ENCODE results near the gene NHLRC4. TPM values are rescaled to one million over a fixed set of nuclear protein-coding genes. Genes with fewer than 3 reads are reported as not detected.
A peak's percentile ranks its signal among the peaks of the same experiment; 100 is the strongest.

The NHLRC4 gene, protein sequence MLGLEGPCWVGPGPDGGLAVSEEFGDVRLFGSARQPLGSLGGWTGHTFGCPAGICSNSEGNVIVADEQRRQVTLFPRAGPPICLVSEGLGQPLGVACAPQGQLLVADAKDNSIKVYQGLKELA
- polyA plus RNA-seq (2013, experiment 1 of 2), result 1.1 TPM
- polyA plus RNA-seq (2013, experiment 2 of 2), result 1.7 TPM

DNA sequence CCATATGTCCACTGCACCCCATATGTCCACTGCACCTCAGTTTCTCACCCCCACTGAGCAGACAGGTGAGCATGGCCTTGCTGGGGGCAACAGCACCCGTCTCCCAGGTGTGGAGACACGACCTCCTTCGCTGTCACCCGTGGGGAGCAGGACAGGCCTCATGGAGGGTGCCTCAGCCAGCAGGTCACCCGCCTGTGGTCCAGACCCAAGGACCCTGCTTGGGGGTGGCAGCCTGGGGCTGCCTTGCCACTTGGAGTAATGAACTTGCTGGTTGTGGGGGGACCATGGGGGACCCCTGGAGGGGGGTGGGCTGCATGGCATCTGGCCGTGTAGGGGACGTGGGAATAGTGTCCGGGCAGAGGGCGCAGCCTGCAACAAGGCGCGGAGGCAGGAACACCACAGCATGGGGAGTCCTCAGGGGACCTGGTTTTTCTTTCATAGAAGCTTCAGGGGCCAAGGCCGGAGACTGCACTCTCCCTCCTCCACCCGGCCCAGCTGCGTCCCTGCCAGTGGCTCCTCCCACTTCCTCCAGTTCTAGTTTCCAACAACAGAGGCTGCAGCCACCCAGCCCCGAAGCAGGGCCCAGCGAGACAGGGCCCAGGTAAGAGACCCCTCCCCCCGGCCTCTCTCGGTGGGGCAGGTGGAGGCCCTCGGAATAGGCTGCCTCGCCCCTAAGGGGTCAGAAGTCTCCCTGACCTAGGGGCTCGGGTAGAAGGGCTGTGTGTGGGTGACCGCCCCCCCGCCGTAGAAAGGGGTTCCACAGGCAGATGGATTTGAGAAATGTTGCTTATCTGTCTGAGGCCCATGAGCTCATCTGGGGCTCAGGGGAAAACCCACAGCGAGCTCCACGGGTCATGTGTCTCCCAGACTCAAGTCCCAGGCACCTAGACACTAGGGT is at the start of gene NHLRC4:
NHLRC4 (plus strand) TSS at position 531 of the 898 bp plus-strand sequence. CDS start 1,043 bp downstream, outside the sequence.
- 56 to 57% methylated on average over 21 to 25 of the region's 26 CpGs for WGBS, 2 experiments (ENCODE audit: insufficient coverage in 2 of 2)
- Histone ChIP-seq H3K4me3 (ENCODE audit: extremely low read depth, insufficient read depth, low read length, poor library complexity, severe bottlenecking) (no peak within 1 kb of the TSS), H3K36me3 (ENCODE audit: control insufficient read depth, insufficient read depth, low read length) (no peaks in the 10 kb centered on the region), H3K4me1 (ENCODE audit: control insufficient read depth, insufficient read depth, low read length, poor library complexity, severe bottlenecking) (peaks cover 23% of the 10 kb centered on the region), H3K9me3 (ENCODE audit: control insufficient read depth, low read length) (no peaks in the 10 kb centered on the region), H3K27ac (ENCODE audit: low read depth, low read length, severe bottlenecking) (peak within 1 kb of the TSS; percentile 72)

DNA sequence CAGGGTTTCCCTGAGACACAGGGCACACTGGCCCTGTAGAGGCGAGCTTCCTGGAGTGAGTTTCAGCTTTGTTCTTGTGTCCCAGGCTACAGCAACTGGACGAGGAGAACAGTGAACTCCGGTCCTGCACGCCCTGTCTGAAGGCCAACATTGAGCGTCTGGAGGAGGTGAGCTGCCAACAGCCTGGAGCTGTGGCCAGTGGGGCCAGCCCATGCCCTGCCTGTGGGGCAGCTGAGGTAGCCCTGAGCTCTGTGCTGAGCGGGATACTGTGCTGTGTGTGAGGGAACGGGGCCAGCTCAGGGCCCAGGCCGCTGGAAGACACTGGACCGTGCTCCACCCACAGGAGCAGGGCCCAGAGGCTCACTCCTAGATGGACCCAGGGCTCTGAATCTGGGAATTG is 47.9 kb upstream of the NHLRC4 start:
- H3K27ac ChIP-seq (ENCODE audit: low read depth, low read length, severe bottlenecking), result no peak overlapping the region
- 97 to 98% methylated on average over 6 to 9 of the region's 9 CpGs for WGBS, 2 experiments (ENCODE audit: insufficient coverage in 2 of 2)
- H3K36me3 ChIP-seq (ENCODE audit: control insufficient read depth, insufficient read depth, low read length), result peaks cover 42% of the 10 kb centered on the region

DNA sequence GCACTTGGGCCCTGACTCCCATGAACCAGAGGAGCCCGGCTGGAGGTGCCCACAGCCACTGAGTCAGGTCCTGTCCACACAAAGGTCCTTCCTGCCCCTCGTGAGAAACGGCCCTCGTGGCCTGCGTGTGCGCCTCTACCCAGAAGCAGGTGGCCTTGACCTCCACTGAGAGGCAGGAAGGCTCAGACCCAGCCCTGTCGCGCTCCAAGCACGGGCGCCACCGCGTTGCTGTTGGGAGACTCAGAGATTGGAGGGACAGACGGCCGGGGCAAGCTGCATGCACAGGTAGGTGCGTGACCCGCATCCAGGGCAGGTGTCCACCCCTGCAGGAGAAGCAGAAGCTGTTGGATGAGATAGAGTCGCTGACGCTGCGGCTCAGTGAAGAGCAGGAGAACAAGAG is 47.4 kb upstream of the NHLRC4 start:
- Histone ChIP-seq H3K4me1 (ENCODE audit: control insufficient read depth, insufficient read depth, low read length, poor library complexity, severe bottlenecking) (no peaks in the 10 kb centered on the region), H3K36me3 (ENCODE audit: control insufficient read depth, insufficient read depth, low read length) (peaks cover 42% of the 10 kb centered on the region)
- 96 to 97% methylated on average over 19 of the region's 19 CpGs for WGBS, 2 experiments (ENCODE audit: insufficient coverage in 2 of 2)

More for the DNA sequence above, 47.9 kb upstream of the NHLRC4 start:
- no peak overlapping the region for H3K4me3 ChIP-seq (ENCODE audit: extremely low read depth, insufficient read depth, low read length, poor library complexity, severe bottlenecking)
- H3K9me3 ChIP-seq (ENCODE audit: control insufficient read depth, low read length), result no peaks in the 10 kb centered on the region
- H3K4me1 ChIP-seq (ENCODE audit: control insufficient read depth, insufficient read depth, low read length, poor library complexity, severe bottlenecking), result no peaks in the 10 kb centered on the region

DNA sequence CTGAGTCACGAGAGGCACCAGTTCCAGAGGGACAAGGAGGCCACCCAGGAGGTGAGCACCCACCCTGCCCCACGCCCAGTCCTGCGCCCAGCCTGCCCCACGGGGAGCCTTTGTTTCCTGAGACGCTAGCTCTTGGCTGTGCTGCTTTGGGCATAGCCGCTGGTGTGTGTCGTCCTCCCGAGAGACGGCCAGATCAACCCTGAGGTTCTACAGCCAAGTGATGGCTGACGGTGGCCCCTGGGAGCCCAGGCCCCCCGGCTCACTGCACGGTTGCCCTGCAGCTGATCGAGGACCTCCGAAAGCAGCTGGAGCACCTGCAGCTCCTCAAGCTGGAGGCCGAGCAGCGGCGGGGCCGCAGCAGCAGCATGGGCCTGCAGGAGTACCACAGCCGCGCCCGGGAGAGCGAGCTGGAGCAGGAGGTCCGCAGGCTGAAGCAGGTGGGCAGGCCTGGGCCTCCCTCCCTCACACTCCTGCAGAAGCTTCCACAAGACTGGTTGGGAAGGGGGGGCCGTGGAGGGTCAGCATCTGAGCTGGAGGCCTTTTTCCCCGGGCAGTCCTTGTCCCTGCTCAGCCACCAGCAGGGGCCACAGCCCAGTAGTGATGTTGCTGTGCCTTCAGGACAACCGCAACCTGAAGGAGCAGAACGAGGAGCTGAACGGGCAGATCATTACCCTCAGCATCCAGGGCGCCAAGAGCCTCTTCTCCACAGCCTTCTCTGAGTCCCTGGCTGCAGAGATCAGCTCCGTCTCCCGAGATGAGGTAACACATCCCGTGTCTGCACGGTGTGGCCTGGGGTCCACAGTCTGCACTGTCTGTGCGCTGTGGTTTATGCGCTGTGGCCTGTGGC is 46.7 kb upstream of the NHLRC4 start:
- 97 to 98% methylated on average over 22 to 35 of the region's 35 CpGs for WGBS, 2 experiments (ENCODE audit: insufficient coverage in 2 of 2)
- H3K27ac ChIP-seq (ENCODE audit: low read depth, low read length, severe bottlenecking), result no peak overlapping the region
- no peaks in the 10 kb centered on the region for H3K9me3 ChIP-seq (ENCODE audit: control insufficient read depth, low read length)
- no peaks in the 10 kb centered on the region for H3K4me1 ChIP-seq (ENCODE audit: control insufficient read depth, insufficient read depth, low read length, poor library complexity, severe bottlenecking)
- peaks cover 46% of the 10 kb centered on the region for H3K36me3 ChIP-seq (ENCODE audit: control insufficient read depth, insufficient read depth, low read length)
- H3K4me3 ChIP-seq (ENCODE audit: extremely low read depth, insufficient read depth, low read length, poor library complexity, severe bottlenecking), result no peak overlapping the region

More for the DNA sequence above, 47.4 kb upstream of the NHLRC4 start:
- no peaks in the 10 kb centered on the region for H3K9me3 ChIP-seq (ENCODE audit: control insufficient read depth, low read length)
- H3K27ac ChIP-seq (ENCODE audit: low read depth, low read length, severe bottlenecking), result no peak overlapping the region
- H3K4me3 ChIP-seq (ENCODE audit: extremely low read depth, insufficient read depth, low read length, poor library complexity, severe bottlenecking), result no peak overlapping the region

DNA sequence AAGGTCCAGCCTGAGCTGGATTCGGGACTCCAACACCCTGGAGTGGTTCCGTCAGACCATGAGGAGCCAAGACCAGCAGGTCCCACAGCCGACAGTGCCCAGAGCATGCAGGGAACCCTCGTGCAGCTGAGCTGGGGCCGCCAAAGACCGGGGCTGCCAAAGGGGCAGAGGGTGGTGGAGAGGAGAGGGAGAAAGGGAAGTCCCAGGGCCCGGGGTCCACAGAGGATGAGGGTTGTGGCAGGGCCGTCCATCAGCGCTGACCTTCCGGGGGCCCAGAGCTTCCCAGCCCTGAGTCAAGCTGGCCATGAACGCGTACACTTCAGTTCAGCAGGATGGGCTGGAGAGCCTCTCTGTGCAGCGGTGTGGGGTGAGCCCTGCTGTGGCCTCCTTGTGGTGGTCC is 46.0 kb upstream of the NHLRC4 start:
- 97% methylated on average over 11 to 13 of the region's 13 CpGs for WGBS, 2 experiments (ENCODE audit: insufficient coverage in 2 of 2)
- H3K36me3 ChIP-seq (ENCODE audit: control insufficient read depth, insufficient read depth, low read length), result peaks cover 39% of the 10 kb centered on the region
- no peak overlapping the region for H3K4me3 ChIP-seq (ENCODE audit: extremely low read depth, insufficient read depth, low read length, poor library complexity, severe bottlenecking)
- H3K9me3 ChIP-seq (ENCODE audit: control insufficient read depth, low read length), result no peaks in the 10 kb centered on the region
- H3K27ac ChIP-seq (ENCODE audit: low read depth, low read length, severe bottlenecking), result no peak overlapping the region
- H3K4me1 ChIP-seq (ENCODE audit: control insufficient read depth, insufficient read depth, low read length, poor library complexity, severe bottlenecking), result peaks cover 7% of the 10 kb centered on the region

DNA sequence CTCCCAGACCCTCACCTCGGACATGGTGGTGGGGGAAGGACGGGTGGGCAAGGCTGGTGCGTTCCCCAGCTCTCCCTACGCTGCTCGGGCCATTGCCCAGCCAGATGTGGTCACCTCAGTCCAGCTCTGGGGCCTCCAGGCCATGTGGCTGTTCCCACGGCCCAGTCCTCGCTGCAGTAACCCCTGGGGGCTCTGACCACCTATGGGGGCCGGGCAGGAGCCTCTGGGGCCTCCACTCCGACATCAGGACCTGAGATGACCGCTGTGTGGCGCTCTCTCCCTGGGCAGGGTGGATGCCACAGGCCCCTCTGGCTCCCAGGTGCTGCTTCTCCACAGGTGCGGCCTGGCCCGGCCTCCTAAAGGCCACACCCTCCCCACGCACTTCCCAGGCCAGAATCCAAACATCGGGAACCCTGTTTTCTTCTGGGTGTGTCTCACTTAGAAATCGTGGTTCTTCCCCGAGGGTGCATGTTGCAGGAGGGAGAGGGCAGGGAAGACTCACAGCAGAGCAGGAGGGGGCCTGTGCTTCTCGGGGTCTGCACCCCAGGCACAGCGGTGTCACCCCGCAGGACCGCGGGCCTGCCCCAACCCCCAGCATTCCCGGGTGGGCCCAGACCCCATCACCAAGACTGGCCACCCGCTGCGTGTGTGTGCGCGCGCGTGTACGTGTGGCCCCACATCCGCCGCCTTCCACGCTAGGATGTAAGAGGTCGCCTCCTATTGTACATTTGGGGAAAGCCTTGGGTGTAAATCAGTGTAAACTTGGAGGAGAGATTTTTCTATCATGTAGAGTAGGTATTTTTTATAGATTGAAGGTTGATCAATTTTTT is 45.2 kb upstream of the NHLRC4 start:
- WGBS, 2 experiments (ENCODE audit: insufficient coverage in 2 of 2), result 90 to 94% methylated on average over 21 to 28 of the region's 34 CpGs
- Histone ChIP-seq H3K9me3 (ENCODE audit: control insufficient read depth, low read length) (no peaks in the 10 kb centered on the region), H3K36me3 (ENCODE audit: control insufficient read depth, insufficient read depth, low read length) (peaks cover 33% of the 10 kb centered on the region), H3K4me1 (ENCODE audit: control insufficient read depth, insufficient read depth, low read length, poor library complexity, severe bottlenecking) (peaks cover 14% of the 10 kb centered on the region), H3K27ac (ENCODE audit: low read depth, low read length, severe bottlenecking) (peak overlapping the region; percentile 23), H3K4me3 (ENCODE audit: extremely low read depth, insufficient read depth, low read length, poor library complexity, severe bottlenecking) (no peak overlapping the region)

DNA sequence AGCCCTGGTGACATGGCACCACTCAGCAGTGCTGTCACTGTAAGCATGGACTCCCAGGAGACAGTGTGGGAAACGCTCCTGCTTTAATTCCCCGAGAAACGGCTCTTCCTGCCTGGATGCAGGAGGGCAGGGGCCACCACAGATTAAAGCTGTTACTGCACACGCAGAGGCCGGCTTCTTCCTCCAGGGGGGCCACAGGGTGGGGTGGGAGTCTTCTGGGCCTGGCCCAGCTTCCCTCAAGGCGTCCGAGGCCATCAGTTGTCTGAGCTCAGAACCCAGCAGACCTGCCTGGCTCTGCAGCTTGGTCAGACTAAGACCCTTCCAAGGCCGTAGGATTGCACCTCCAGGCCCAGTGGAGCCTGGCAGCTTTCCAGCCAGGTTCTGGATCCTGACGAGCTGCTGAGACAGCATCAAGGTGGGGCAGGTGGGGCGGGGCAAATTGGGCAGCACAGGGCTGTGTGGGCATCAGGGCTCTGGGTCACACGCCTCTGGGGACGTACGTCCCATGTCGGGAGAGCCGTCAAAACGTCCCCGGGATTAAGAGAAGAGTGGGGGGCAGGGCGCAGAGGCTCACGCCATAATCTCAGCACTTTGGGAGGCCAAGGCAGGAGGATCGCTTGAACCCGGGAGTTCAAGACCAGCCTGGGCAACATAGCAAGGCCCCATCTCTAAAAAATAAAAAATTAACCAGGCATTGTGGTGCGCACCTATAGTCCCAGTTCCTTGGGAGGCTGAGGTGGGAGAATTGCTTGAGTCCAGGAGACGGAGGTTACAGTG is 44.3 kb upstream of the NHLRC4 start:
- peaks cover 33% of the 10 kb centered on the region for H3K36me3 ChIP-seq (ENCODE audit: control insufficient read depth, insufficient read depth, low read length)
- H3K27ac ChIP-seq (ENCODE audit: low read depth, low read length, severe bottlenecking), result no peak overlapping the region

DNA sequence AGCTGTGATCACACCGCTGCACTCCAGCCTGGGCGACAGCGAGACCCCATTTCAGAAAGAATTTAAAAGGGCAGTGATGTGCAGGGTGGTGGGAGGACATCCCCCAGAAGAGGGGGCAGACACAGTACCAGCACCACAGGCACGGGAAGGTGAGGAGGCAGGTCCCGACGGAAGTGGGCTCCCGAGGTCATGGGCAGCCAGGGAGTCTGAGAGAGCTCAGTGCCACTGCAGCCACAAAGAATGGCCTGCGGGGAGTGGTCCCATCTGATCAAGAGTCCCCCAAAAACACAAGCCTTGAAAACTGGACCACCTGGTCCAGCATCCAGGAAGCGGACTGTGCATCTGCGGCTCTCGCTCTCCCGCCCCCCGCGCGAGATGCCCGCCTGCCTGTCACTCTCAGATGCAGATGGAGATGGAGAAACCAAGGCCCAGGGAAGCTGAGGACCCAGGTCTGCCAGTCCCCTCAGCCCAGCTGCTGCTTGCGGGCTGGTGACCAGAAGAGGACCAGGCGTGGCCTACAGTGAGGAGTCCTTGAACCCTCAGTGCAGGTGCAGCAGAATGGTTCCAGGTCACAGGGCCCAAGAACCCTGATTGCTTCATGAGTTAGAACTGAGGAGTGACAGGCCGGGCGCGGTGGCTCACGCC is 43.6 kb upstream of the NHLRC4 start:
- Histone ChIP-seq H3K9me3 (ENCODE audit: control insufficient read depth, low read length) (no peaks in the 10 kb centered on the region), H3K4me3 (ENCODE audit: extremely low read depth, insufficient read depth, low read length, poor library complexity, severe bottlenecking) (no peak overlapping the region), H3K27ac (ENCODE audit: low read depth, low read length, severe bottlenecking) (no peak overlapping the region), H3K36me3 (ENCODE audit: control insufficient read depth, insufficient read depth, low read length) (peaks cover 33% of the 10 kb centered on the region), H3K4me1 (ENCODE audit: control insufficient read depth, insufficient read depth, low read length, poor library complexity, severe bottlenecking) (peaks cover 15% of the 10 kb centered on the region)
- WGBS, 2 experiments (ENCODE audit: insufficient coverage in 2 of 2), result 98% methylated on average over 22 of the region's 22 CpGs

More for the DNA sequence above, 44.3 kb upstream of the NHLRC4 start:
- Histone ChIP-seq H3K9me3 (ENCODE audit: control insufficient read depth, low read length) (no peaks in the 10 kb centered on the region), H3K4me1 (ENCODE audit: control insufficient read depth, insufficient read depth, low read length, poor library complexity, severe bottlenecking) (peaks cover 15% of the 10 kb centered on the region), H3K4me3 (ENCODE audit: extremely low read depth, insufficient read depth, low read length, poor library complexity, severe bottlenecking) (no peak overlapping the region)
- WGBS, 2 experiments (ENCODE audit: insufficient coverage in 2 of 2), result 88 to 91% methylated on average over 21 to 22 of the region's 23 CpGs

DNA sequence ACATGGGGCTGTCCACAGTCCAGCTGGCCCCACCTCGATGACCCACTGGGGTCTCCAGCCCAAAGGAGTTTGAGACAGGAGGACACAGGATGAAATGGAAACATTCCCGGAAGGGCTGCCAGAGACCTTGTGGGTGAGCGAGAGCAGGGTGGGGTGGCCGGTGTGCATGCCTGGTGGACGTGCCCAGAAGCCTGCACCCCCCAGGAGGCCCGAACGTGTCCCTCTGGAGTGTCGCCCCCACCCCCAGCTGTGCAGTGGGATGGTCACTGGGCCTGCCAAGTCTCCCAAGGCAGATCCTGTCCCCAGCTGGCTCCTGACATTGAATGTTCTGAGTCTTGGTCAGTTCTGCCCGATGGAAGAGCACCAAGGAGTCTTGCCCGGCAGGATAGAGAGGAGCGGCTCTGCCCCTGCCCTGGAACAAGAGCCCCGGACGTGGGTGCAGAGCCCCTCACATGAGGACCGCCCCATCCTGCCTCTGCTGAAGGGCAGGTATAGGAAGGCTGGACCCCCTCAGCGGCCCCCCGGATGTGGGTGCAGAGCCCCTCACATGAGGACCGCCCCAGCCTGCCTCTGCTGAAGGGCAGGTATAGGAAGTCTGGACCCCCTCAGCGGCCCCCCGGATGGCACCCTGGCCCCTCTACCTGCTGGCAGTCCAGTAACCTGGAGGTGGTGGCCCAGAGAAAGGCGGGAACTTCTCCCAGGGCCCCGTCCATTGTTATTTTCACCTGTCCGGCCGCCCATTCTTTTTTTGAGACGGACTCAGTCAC is 42.3 kb upstream of the NHLRC4 start:
- Histone ChIP-seq H3K4me3 (ENCODE audit: extremely low read depth, insufficient read depth, low read length, poor library complexity, severe bottlenecking) (no peak overlapping the region), H3K27ac (ENCODE audit: low read depth, low read length, severe bottlenecking) (no peak overlapping the region), H3K4me1 (ENCODE audit: control insufficient read depth, insufficient read depth, low read length, poor library complexity, severe bottlenecking) (peaks cover 15% of the 10 kb centered on the region), H3K36me3 (ENCODE audit: control insufficient read depth, insufficient read depth, low read length) (peaks cover 25% of the 10 kb centered on the region), H3K9me3 (ENCODE audit: control insufficient read depth, low read length) (no peaks in the 10 kb centered on the region)
- WGBS, 2 experiments (ENCODE audit: insufficient coverage in 2 of 2), result 92 to 96% methylated on average over 21 to 24 of the region's 24 CpGs

Data from mesodermal cell (in vitro differentiated cells).